Transverse colon (tissue), 3 donors: ENCODE measurements around the gene AUH.

ENCODE experiments used
- CTCF ChIP-seq, 5 experiments: fragments of 200-600 bp in 3 of 5; fragments of 450-650 bp in 2 of 5; sonication (generic) in 3 of 5; IDR thresholded peaks; 1 replicate in 2 of 5; 2 replicates in 3 of 5; pipeline ENCODE4 v1.5.1; 2016 to 2017; ENCODE audit warnings: antibody characterized with exemption in 5 of 5, inconsistent platforms in 3 of 5, mild to moderate bottlenecking in 2 of 5, moderate library complexity in 1 of 5
- EP300 ChIP-seq: sonication (generic); formaldehyde crosslinking; IDR thresholded peaks from one replicate; pipeline ENCODE4 v1.6.1; 2017; ENCODE audit warnings: antibody characterized with exemption, low read depth
- POLR2A ChIP-seq: fragments of 450-650 bp; IDR thresholded peaks from one replicate; pipeline ENCODE4 v1.6.1; 2016; ENCODE audit warnings: antibody characterized with exemption, mild to moderate bottlenecking, moderate library complexity

GRCh38 chr9:91328186-91328585, 33.5 kb downstream of the AUH start:
- TF ChIP-seq POLR2A, result no peak
- no peak for TF ChIP-seq EP300
- TF ChIP-seq CTCF (IDR thresholded peaks at IDR 0.05), result no peak
